NB4 (cell line): ENCODE results near the gene MMD.

Source experiments
- DNase-seq: peaks from one replicate; pipeline ENCODE4 v3.0.0; 2010; ENCODE audit warnings: low read depth
- H3K4me3 ChIP-seq: one replicate; pipeline ENCODE4 v1.5.1; 2011; ENCODE audit warnings: mild to moderate bottlenecking, low read depth, low read length, moderate library complexity
- MYC ChIP-seq: IDR thresholded peaks from 2 replicates; pipeline ENCODE4 v1.6.1; 2011; ENCODE audit warnings: low read depth, low read length
- POLR2A ChIP-seq: IDR thresholded peaks from 2 replicates; pipeline ENCODE4 v1.6.1; 2011; ENCODE audit warnings: mild to moderate bottlenecking; ENCODE audit not compliant: insufficient read length; ENCODE audit errors: extremely low read depth
- TF ChIP-seq, protein P1 (sequence below): IDR thresholded peaks from one replicate; pipeline ENCODE4 v1.5.1; 2012; ENCODE audit warnings: low read depth, low read length
- TF ChIP-seq, protein P2 (sequence below): IDR thresholded peaks from 2 replicates; pipeline ENCODE4 v1.6.1; 2011; ENCODE audit warnings: low read depth, low read length

MMD gene

DNA sequence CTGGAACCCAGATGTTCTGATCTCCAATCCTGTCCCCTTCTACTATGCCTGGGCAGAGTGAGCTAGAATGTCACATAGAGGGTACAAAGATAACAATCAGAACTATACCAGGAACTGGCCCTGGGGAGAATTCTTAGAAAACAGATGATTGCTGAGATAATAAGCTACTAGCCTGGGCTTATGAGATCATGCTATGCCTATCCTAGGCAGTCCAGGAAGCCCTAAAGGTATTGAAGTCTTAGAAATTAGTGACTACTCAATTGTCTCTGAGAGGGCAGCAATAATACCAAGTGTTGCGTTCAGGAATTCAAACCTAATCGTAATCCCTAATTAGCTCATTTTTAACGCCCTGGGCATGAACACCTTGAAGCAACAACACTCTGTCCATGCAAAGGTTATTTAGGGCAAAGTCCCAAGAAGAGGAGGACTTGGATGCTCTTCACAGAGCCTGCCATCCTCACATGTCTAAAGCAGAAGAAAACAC, 77.1 kb downstream of the MMD start:
- H3K4me3 ChIP-seq = no peak overlapping the region
- TF ChIP-seq, protein P1, sequence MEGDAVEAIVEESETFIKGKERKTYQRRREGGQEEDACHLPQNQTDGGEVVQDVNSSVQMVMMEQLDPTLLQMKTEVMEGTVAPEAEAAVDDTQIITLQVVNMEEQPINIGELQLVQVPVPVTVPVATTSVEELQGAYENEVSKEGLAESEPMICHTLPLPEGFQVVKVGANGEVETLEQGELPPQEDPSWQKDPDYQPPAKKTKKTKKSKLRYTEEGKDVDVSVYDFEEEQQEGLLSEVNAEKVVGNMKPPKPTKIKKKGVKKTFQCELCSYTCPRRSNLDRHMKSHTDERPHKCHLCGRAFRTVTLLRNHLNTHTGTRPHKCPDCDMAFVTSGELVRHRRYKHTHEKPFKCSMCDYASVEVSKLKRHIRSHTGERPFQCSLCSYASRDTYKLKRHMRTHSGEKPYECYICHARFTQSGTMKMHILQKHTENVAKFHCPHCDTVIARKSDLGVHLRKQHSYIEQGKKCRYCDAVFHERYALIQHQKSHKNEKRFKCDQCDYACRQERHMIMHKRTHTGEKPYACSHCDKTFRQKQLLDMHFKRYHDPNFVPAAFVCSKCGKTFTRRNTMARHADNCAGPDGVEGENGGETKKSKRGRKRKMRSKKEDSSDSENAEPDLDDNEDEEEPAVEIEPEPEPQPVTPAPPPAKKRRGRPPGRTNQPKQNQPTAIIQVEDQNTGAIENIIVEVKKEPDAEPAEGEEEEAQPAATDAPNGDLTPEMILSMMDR = no peak
- TF ChIP-seq POLR2A = no peak
- no peak for TF ChIP-seq MYC
- TF ChIP-seq, protein P2, sequence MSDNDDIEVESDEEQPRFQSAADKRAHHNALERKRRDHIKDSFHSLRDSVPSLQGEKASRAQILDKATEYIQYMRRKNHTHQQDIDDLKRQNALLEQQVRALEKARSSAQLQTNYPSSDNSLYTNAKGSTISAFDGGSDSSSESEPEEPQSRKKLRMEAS = no peak
- DNase-seq = no peak

DNA sequence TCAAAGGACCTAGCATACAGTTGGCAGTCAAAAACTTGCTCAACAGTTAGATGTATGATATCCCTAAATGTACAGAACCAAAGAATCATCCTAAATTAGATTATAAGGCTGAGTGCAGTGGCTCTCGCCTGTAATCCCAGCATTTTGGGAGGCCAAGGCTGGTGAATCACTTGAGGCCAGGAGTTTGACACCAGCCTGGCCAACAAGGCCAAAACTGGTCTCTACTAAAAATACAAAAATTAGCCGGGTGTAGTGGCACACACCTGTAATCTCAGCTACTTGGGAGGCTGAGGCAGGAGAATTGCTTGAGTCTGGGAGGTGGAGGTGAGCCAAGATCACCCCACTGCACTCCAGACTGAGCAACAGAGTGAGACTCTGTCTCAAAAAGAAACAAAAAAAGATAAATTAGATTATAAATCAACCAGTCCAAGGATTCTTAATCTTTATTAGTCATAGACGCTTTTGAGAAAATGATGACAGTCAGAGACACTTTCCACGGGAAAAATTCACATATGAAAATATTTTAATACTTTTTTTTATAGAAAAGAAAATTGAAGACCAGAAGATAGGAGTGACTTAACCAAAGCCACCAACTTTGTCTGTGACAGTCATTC, 77.6 kb downstream of the MMD start:
- DNase-seq = no peak
- TF ChIP-seq, protein P2 = no peak
- TF ChIP-seq POLR2A (no peak), MYC (no peak)
- TF ChIP-seq, protein P1 = no peak
- no peak overlapping the region for H3K4me3 ChIP-seq

DNA sequence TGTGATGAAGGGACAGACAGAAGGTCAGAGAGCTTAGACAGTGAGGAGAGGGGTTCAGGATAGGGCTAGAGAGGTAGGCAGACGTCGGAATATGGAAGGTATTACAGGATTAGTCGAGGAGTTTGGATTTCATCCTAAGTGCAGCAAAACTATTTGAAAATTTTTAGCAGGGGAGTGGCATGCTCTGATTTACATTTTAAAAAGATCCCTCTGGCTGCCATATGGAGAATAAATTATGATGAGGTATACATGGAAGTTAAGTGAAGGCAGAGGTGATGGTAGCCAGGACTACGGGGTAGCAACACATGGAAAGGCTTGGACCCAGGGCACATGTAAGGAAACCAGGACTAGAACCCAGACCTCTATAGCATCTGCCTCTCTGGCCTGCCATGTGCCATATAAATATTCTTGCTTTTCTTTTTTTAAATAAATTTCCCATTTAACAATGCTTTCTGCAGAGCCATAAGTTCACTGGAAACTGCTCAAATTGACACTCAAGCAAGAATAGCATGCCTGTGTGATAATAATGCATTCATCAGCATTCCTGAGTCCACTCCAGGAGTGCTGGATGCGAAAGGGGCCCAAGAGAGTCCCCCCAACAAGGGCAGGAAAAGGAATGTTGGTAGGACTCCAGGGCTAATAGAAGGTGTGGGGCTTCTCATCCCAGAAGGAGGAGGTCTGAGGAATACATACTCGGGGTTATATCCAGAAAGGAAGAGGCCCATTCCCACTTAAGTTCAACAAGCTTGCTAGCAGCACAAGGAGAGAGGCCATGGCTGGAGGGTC, 78.6 kb downstream of the MMD start:
- TF ChIP-seq, protein P2 = no peak
- TF ChIP-seq MYC (no peak), POLR2A (no peak)
- TF ChIP-seq, protein P1 = no peak
- no peak for DNase-seq
- no peak overlapping the region for H3K4me3 ChIP-seq
